GM21360 (cell line): ENCODE results near the gene IFNK.
"Not testable (repeated sequence)": the region's sequence is repeated elsewhere in the genome, so short reads cannot be mapped to it uniquely, and the experiment has no call there.

Experiments
- ATAC-seq: cut with Tn5 transposase; IDR thresholded peaks from one replicate; pipeline ENCODE4 v1.9.1; 2021; ENCODE audit warnings: mild to moderate bottlenecking, moderate library complexity; ENCODE audit not compliant: unreplicated experiment

The IFNK gene

GRCh38 chr9:27524236-27524635 lies at the start of gene IFNK:
Gene IFNK, plus strand, starts transcription at chr9:27524290. Its CDS starts 47 bp downstream, at chr9:27524337.
- no peak for ATAC-seq

GRCh38 chr9:27474305-27474704 lies 49.8 kb upstream of the IFNK start:
- ATAC-seq, result no peak

DNA sequence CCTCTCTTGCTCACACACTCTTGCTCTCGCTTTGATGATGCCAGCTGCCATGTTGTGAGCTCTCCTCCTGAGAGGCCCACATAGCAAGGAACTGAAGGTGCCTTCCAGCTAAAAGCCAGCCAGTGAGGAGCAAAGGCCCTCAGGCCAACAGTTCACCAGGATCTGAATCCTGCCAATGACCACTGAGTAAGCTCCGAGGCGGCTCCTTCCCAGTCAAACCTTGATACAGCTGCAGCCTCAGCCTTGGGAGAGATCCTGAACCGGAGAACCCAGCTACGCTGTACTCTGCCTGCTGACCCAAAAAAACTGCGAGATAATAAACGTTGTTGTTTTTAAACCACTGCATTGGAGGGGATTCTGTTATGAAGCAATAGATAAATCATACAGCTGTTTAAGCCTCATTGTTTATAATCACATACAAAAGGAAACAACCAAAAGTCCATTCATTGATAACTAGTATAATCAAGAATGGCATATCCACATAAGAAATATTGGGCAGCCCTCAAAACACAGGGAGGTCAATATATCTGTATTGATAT lies 49.0 kb upstream of the IFNK start:
- ATAC-seq, result no peak

- no peak for ATAC-seq
Measured at GRCh38 chr9:27476870-27477515, 47.1 kb upstream of the IFNK start.

DNA sequence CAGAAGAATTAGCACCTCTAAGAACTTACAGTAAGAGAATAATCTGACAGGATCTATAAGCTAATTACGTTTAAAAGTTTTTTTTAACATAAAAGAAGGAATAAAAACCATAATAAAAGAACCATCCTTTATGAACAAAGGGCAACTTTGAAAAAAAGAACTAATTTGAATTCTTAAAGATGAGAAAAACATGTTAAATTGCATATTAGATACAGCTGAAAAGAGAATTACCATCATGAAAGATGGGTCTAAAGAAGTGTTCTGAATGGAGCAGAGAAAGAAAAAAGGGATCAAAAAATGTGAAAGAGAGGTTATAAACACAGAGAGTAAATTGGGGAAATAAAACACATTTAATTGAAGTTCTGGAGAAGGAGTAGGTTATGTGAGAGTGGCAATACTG lies 45.8 kb upstream of the IFNK start:
- no peak for ATAC-seq

GRCh38 chr9:27482709-27483108 lies 41.4 kb upstream of the IFNK start:
- no peak for ATAC-seq

DNA sequence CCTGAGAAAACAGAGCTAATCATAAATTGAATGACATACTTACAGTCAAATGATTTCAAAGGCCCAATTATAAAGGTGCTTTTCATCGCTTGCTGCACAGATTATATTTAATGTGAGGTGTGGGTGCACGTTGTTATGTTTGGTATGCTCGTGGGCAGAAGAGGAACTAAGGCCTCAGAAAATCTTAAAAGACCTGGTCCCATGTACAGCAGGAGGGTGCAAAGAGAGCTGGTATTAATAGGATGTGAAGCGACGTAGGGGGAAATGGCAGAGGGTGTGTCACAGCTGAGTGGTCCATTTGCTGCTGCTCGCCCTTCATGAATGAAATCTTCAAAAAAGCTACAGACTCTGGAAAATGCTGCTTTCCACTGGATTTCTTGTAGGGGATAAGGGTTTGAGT lies 40.5 kb upstream of the IFNK start:
- no peak for ATAC-seq

DNA sequence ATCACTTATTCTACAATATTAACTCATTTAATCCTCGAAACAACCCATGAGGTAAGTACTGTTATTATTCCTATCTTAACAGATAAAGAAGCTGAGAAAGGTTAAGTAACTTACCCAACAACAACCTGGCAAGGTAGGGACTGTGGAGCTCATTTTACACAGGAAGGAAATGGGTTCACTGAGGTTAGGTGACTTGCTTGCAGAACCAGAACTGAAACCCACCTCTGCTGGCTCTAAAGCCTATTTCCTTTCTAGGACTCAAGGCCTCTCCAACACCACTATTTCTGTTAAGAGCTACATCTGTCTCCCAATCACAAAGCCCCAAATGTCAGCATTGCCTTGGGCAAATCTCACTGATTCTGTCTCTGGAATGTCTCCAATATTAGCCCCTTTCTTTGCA lies 38.9 kb upstream of the IFNK start:
- peak; percentile 76 for ATAC-seq

GRCh38 chr9:27487128-27487640 lies 36.9 kb upstream of the IFNK start:
- no peak for ATAC-seq

DNA sequence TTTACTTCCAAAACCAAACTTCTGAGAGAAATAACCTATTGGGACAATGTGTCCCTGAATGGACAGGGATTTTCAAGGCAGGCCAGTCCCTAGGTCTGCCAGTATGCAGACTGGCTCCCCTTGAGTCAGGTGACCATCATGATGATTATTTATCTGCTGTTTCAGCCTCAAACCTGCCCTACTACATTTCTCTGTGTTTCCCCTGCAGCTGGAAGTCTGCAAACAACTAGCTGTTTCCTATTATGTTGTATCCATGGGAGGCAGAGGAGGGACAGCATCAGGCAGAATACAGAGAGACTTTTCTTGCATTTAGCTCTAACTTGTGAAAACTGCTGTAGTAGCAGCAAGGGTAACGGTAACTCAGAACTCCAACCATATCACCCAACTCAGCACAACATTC lies 36.2 kb upstream of the IFNK start:
- ATAC-seq, result no peak

GRCh38 chr9:27489087-27489876 lies 34.8 kb upstream of the IFNK start:
- ATAC-seq, result peak; percentile 75

DNA sequence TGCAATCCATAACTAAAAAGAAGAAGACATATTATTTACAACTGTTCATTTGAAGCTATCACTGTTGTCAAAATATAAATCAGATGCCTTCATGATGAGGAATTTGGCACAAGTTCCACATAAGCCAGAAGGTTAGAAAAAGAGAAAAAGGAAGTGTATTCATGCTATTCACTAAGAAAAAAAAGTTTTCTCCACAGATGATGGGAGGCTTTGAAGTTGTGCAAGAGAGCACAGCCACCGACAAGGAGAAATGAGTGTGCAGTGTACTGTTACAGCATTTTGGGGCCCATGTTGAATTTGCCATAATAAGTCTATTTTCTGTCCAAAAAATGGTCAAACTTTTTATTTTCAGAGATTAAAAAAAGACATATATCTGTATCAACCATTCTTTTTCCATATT lies 32.9 kb upstream of the IFNK start:
- peak; percentile 68 for ATAC-seq

GRCh38 chr9:27495480-27496134 lies 28.5 kb upstream of the IFNK start:
- no peak for ATAC-seq

DNA sequence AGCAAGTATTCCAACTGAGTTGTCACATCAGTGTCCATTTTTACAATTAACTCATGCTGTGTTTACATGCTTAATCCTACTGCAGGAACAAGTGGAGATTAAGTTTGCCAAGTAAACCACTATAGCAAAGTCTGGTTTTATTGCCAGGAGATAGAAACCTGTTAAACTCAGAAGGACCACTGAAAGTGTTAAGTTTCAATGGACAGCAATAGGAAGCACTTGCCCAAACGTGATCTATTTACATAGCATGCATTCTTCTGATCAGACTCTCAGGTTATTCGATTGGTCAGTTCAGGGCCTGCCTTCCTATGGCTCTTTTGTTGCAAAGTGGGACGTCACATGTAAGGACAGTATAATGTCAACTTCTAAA lies 28.0 kb upstream of the IFNK start:
- ATAC-seq, result no peak

- ATAC-seq, result no peak
Measured at GRCh38 chr9:27497883-27498417, 26.1 kb upstream of the IFNK start.

- no peak for ATAC-seq
Measured at GRCh38 chr9:27499451-27499850, 24.6 kb upstream of the IFNK start.

- not testable (repeated sequence) for ATAC-seq
Measured at GRCh38 chr9:27500902-27501301, 23.2 kb upstream of the IFNK start.

- ATAC-seq, result no peak
Measured at GRCh38 chr9:27503623-27504022, 20.5 kb upstream of the IFNK start.

DNA sequence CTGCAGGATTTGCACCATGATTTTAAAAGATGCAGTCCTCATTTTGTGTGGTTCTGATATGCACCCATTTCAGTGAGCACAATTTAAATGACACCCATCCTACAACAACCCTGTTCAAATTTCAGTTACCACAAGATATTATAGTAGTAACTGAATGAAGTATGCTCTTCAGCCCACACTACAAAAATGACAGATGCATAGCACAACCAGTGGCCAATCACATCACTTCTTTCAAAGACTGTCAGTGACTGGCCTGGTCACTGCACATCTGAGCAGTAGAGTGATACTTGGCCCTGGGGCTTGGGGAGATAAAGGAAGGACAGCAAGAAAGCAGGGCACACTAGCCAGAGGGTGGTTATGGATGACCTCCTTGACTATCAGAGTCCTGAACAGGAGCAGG lies 19.8 kb upstream of the IFNK start:
- ATAC-seq, result no peak

DNA sequence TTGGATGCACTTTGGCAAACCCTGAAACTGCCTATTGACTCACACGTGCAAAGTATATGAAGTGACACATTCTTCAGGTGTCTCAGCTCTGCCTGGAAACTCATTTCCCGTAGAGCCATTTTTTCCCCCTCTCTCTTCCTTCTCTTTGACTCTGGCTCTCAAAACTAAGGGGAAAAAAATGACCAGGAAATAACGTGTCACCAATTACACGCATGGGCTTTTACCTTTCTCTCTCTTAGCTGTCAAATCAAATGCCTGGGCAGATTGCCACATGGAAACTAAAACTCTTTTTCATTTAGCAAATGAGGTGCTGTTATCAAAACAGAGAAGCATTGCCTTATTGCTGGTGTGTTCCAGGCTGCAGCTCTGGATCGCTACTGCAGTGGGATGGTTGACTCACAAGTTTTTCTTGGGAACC lies 18.3 kb upstream of the IFNK start:
- no peak for ATAC-seq

- no peak for ATAC-seq
Measured at GRCh38 chr9:27506981-27507380, 17.1 kb upstream of the IFNK start.
